Panc1 (cell line): ENCODE results near the gene SLFN12.
A peak's percentile ranks its signal among the peaks of the same experiment; 100 is the strongest.

Source experiments
- CTCF ChIP-seq: fragments of 450-650 bp; IDR thresholded peaks from 2 replicates; pipeline ENCODE4 v1.5.1; 2017; ENCODE audit warnings: mild to moderate bottlenecking
- POLR2AphosphoS5 ChIP-seq: IDR thresholded peaks from 2 replicates; pipeline ENCODE4 v1.6.1; 2012; ENCODE audit warnings: mild to moderate bottlenecking, low read depth, low read length, moderate library complexity
- REST ChIP-seq, 2 experiments: IDR thresholded peaks; 2 replicates each; pipeline ENCODE4 v1.6.1; 2011 to 2012; ENCODE audit warnings: low read depth in 2 of 2, control low read depth in 1 of 2, low read length in 1 of 2, mild to moderate bottlenecking in 1 of 2, moderate library complexity in 1 of 2; ENCODE audit not compliant: insufficient read depth in 1 of 2
- TCF7L2 ChIP-seq: IDR thresholded peaks from 2 replicates; pipeline ENCODE4 v1.6.1; 2011; ENCODE audit warnings: mild to moderate bottlenecking, low read depth, low read length, inconsistent platforms

DNA sequence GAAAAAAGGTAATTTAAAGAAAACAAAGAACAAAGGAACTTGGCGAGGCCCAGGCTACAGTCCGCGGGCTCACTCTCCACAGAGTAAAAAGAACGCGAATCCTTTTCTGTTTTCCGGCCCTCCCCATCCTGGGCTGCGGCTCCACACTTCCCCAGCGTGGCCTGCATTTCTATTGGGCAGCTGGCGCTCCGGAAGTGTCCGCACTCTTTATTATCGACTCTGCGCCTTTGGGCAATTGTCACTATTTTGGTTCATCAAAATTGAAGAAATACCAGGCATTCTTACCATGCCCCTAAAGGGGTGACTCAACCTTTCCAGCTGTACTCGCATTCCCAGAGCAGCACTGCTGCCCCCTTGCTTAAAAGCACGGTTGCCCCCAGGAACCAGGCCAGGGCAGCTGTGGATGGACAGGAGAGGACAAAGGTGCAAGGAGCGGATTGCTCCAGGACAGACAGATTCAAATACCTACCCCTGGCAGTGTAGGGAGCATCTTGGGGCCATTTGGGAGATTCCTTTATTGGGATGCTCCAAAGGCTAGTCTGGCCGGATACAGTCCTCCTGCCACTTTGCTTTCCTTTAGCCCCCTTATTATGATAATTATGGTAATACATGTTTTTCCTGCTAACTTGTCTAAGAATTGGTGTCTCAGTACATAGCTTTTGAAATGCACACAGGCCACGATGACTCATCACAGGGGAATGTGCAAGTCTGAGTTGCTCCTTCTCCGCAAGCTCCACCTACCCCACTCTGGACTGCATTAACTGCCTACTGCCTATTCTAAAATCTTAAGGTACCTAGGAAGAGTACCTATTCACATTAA is 985 bp upstream of the SLFN12 start:
- TF ChIP-seq CTCF (peak; percentile 30), POLR2AphosphoS5 (peak; percentile 27; the same call in 1 of the 2 replicates), TCF7L2 (peak; percentile 63; the same call in 1 of the 2 replicates), REST (IDR thresholded peaks at IDR 0.05; ENCODE audit: insufficient read depth in 1 of 2, low read depth in 2 of 2, low read length in 1 of 2) (no peak)
